ENCODE results near the gene GRID1.
A peak's percentile ranks its signal among the peaks of the same experiment; 100 is the strongest.
"Not testable (repeated sequence)": the region's sequence is repeated elsewhere in the genome, so short reads cannot be mapped to it uniquely, and the experiment has no call there.

GRID1 gene

GRCh38 chr10:86179153-86179524 is 187.5 kb downstream of the GRID1 start:
- Mint-ChIP-seq H3K9me3 (no peaks in the 10 kb centered on the region), H3K4me3 (no peak overlapping the region), H3K36me3 (ENCODE audit: low read depth) (no peaks in the 10 kb centered on the region), H3K27ac (no peak overlapping the region), H3K27me3 (ENCODE audit: low read depth, poor library complexity) (peaks cover 17% of the 10 kb centered on the region), H3K4me1 (peaks cover 8% of the 10 kb centered on the region)
- TF ChIP-seq, protein P1, sequence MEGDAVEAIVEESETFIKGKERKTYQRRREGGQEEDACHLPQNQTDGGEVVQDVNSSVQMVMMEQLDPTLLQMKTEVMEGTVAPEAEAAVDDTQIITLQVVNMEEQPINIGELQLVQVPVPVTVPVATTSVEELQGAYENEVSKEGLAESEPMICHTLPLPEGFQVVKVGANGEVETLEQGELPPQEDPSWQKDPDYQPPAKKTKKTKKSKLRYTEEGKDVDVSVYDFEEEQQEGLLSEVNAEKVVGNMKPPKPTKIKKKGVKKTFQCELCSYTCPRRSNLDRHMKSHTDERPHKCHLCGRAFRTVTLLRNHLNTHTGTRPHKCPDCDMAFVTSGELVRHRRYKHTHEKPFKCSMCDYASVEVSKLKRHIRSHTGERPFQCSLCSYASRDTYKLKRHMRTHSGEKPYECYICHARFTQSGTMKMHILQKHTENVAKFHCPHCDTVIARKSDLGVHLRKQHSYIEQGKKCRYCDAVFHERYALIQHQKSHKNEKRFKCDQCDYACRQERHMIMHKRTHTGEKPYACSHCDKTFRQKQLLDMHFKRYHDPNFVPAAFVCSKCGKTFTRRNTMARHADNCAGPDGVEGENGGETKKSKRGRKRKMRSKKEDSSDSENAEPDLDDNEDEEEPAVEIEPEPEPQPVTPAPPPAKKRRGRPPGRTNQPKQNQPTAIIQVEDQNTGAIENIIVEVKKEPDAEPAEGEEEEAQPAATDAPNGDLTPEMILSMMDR (IDR thresholded peaks at IDR 0.05) = no peak
- DNase-seq = no peak

- Mint-ChIP-seq H3K27me3 (ENCODE audit: low read depth, poor library complexity) (peaks cover 17% of the 10 kb centered on the region), H3K36me3 (ENCODE audit: low read depth) (no peaks in the 10 kb centered on the region), H3K9me3 (no peaks in the 10 kb centered on the region), H3K27ac (no peak overlapping the region), H3K4me1 (peaks cover 8% of the 10 kb centered on the region), H3K4me3 (no peak overlapping the region)
- TF ChIP-seq, protein P1 (IDR thresholded peaks at IDR 0.05) = peak; percentile 64
- DNase-seq = peak; percentile 61
Measured at GRCh38 chr10:86178401-86179152, 188.0 kb downstream of the GRID1 start.

DNA sequence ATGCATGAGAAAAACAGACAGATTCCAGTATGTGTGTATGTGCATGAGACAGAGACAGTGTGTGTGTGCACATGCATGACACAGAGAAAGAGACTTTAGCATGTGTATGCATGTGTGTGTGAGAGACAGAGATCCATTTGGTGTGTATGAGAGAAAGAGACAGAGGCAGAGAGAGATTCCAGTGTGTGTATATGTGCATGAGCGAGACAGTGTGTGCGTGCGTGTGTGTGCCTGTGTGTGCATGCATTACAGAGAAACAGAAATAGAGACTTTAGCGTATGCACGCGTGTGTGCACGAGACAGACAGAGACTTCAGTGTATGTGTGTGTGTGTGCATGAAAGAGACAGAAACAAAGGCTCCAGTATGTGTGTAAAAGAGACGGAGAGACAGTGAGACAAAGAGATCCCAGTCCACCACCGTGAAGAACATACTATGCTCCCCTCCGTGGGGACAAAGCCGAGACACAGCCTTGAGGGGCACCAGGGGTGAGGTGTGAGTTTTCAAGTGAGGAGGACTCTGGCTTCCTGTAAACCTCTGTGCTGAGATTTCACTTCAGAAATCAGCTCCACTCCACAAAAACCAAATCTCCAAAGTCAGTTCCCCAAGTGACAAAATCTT is 188.9 kb downstream of the GRID1 start:
- H3K4me3 Mint-ChIP-seq = no peak overlapping the region
- TF ChIP-seq, protein P1 (IDR thresholded peaks at IDR 0.05) = no peak
- H3K9me3 Mint-ChIP-seq = no peaks in the 10 kb centered on the region
- peaks cover 17% of the 10 kb centered on the region for H3K27me3 Mint-ChIP-seq (ENCODE audit: low read depth, poor library complexity)
- peaks cover 8% of the 10 kb centered on the region for H3K4me1 Mint-ChIP-seq
- DNase-seq = no peak
- no peaks in the 10 kb centered on the region for H3K36me3 Mint-ChIP-seq (ENCODE audit: low read depth)
- no peak overlapping the region for H3K27ac Mint-ChIP-seq

- TF ChIP-seq, protein P1 (IDR thresholded peaks at IDR 0.05) = no peak
Measured at GRCh38 chr10:86176850-86177536, 189.6 kb downstream of the GRID1 start.

DNA sequence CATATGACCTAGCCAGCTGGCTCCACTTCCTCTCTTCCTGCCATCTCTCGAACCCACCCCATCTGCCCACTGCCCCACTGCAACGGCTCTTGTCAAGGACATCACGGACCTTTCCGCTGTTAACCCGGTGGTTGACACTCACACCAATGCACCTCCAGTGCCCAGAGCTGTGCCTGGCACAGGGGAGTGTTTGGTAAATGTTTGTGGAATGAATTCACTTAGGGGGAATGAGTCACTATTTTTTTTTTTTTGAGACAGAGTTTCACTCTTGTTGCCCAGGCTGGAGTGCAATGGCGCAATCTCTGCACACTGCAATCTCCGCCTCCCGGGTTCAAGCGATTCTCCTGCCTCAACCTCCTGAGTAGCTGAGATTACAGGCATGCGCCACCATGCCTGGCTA is 191.1 kb downstream of the GRID1 start:
- H3K4me3 Mint-ChIP-seq; H3K36me3 Mint-ChIP-seq (ENCODE audit: low read depth); DNase-seq; H3K27me3 Mint-ChIP-seq (ENCODE audit: low read depth, poor library complexity); H3K27ac Mint-ChIP-seq; H3K9me3 Mint-ChIP-seq; H3K4me1 Mint-ChIP-seq: not testable (repeated sequence)

More at GRCh38 chr10:86176850-86177536, 189.6 kb downstream of the GRID1 start:
- peaks cover 16% of the 10 kb centered on the region for H3K27me3 Mint-ChIP-seq (ENCODE audit: low read depth, poor library complexity)
- no peak overlapping the region for H3K27ac Mint-ChIP-seq
- H3K4me1 Mint-ChIP-seq = peaks cover 8% of the 10 kb centered on the region
- no peak overlapping the region for H3K4me3 Mint-ChIP-seq
- H3K9me3 Mint-ChIP-seq = no peaks in the 10 kb centered on the region
- DNase-seq = no peak
- no peaks in the 10 kb centered on the region for H3K36me3 Mint-ChIP-seq (ENCODE audit: low read depth)

GRCh38 chr10:86172301-86172700 is 194.3 kb downstream of the GRID1 start:
- Mint-ChIP-seq H3K27ac (no peak overlapping the region), H3K4me1 (peaks cover 8% of the 10 kb centered on the region), H3K9me3 (no peaks in the 10 kb centered on the region), H3K4me3 (no peak overlapping the region), H3K27me3 (ENCODE audit: low read depth, poor library complexity) (peaks cover 11% of the 10 kb centered on the region), H3K36me3 (ENCODE audit: low read depth) (no peaks in the 10 kb centered on the region)
- TF ChIP-seq, protein P1 (IDR thresholded peaks at IDR 0.05) = no peak
- no peak for DNase-seq

Data from nephron progenitor cell (in vitro differentiated cells).